K562 (cell line): ENCODE measurements around the gene NOS1. TPM values are rescaled to one million over a fixed set of nuclear protein-coding genes. Genes with fewer than 3 reads are reported as not detected.

ENCODE experiments used
- ATAC-seq: fragments of 200-7000 bp; cut with Tn5 transposase; 3 replicates; pipeline ENCODE4 v1.9.1; 2020; ENCODE audit warnings: moderate library complexity
- BruUV-seq: library from RNA; stranded (reverse); fragments of 400-500 nt; replicated peaks from 2 replicates; lab custom pipeline; 2021; lab: Mats Ljungman, UMichigan
- CTCF ChIA-PET: fragments of 300-600 bp; formaldehyde crosslinking; extraction: SDS; loops from one replicate; lab custom pipeline; 2021; ENCODE audit warnings: low intra/inter-chr PET ratio; lab: Yijun Ruan, JAX
- POLR2A ChIA-PET: fragments of 300-600, 350-650 bp; sonication (Branson Sonifier 250); formaldehyde crosslinking; extraction: SDS; loops from one replicate; lab custom pipeline; 2021; ENCODE audit warnings: antibody characterized with exemption, inconsistent platforms; lab: Yijun Ruan, JAX
- DNase-seq, 4 experiments: peaks; one replicate each; pipeline versions ENCODE4 v3.0.0 to v3.0.0-alpha.2; 2011 to 2018; ENCODE audit warnings: low spot score in 3 of 4, mixed read lengths in 3 of 4; ENCODE audit errors: extremely low read depth in 1 of 4
- FAIRE-seq: peaks from 2 replicates; lab custom pipeline; 2011; peaks lifted over from hg19 to GRCh38; lab: Jason Lieb, UNC
- H2AFZ ChIP-seq: 2 replicates; pipeline ENCODE4 v1.6.0; 2011; ENCODE audit warnings: low read depth, low read length, control low read depth, inconsistent platforms
- H3K27ac ChIP-seq: fragments of 200-600 bp; 3 replicates; pipeline ENCODE4 v1.8.0; 2011; ENCODE audit warnings: low read depth, mild to moderate bottlenecking, control low read depth, inconsistent platforms, low read length, moderate library complexity, mixed read lengths; ENCODE audit errors: extremely low read depth
- H3K27me3 ChIP-seq, 2 experiments: fragments of 300-600 bp in 1 of 2; 2 replicates in 1 of 2; 3 replicates in 1 of 2; pipeline versions ENCODE4 v1.6.0 to v1.8.0; 2011; ENCODE audit warnings: inconsistent platforms in 2 of 2, low read length in 2 of 2, mild to moderate bottlenecking in 1 of 2, mixed read lengths in 1 of 2, moderate library complexity in 1 of 2; ENCODE audit not compliant: control insufficient read depth in 2 of 2, insufficient read depth in 2 of 2
- H3K36me3 ChIP-seq: fragments of 300-600 bp; 3 replicates; pipeline ENCODE4 v1.8.0; 2011; ENCODE audit warnings: mild to moderate bottlenecking, low read length, inconsistent platforms; ENCODE audit not compliant: control insufficient read depth, insufficient read depth
- H3K4me1 ChIP-seq, 2 experiments: fragments of 200-600 bp in 1 of 2; replicated peaks in 1 of 2; 2 replicates in 1 of 2; 3 replicates in 1 of 2; pipeline versions ENCODE4 v1.5.1 to v1.8.0; 2011; ENCODE audit warnings: inconsistent platforms in 2 of 2, low read length in 2 of 2, mild to moderate bottlenecking in 1 of 2, mixed read lengths in 1 of 2, moderate library complexity in 1 of 2; ENCODE audit not compliant: control insufficient read depth in 2 of 2, insufficient read depth in 2 of 2
- H3K4me2 ChIP-seq: 2 replicates; pipeline ENCODE4 v1.6.1; 2011; ENCODE audit warnings: low read length, control low read depth, inconsistent platforms, mixed read lengths; ENCODE audit not compliant: insufficient read depth
- H3K4me3 ChIP-seq: fragments of 200-600 bp; sonication (generic), shearing (Covaris generic); 2 replicates; pipeline ENCODE4 v1.5.1; 2016; ENCODE audit warnings: control low read depth, inconsistent platforms
- H3K79me2 ChIP-seq: fragments of 200-600 bp; 3 replicates; pipeline ENCODE4 v1.8.0; 2011; ENCODE audit warnings: low read length, inconsistent platforms; ENCODE audit not compliant: control insufficient read depth, insufficient read depth
- H3K9ac ChIP-seq, 2 experiments: 2 replicates each; pipeline versions ENCODE4 v1.6.0 to v1.6.1; 2011; ENCODE audit warnings: low read depth in 2 of 2, low read length in 2 of 2, control low read depth in 1 of 2, inconsistent platforms in 1 of 2, mild to moderate bottlenecking in 1 of 2, mixed read lengths in 1 of 2; ENCODE audit not compliant: insufficient read depth in 1 of 2
- H3K9me1 ChIP-seq: one replicate; pipeline ENCODE4 v1.6.0; 2011; ENCODE audit warnings: inconsistent platforms, mild to moderate bottlenecking, low read length, moderate library complexity; ENCODE audit not compliant: control insufficient read depth, insufficient read depth
- H3K9me3 ChIP-seq: replicated peaks from 2 replicates; pipeline ENCODE4 v1.5.1; 2011; ENCODE audit warnings: low read depth, low read length, inconsistent platforms; ENCODE audit not compliant: control insufficient read depth, insufficient read depth
- H4K20me1 ChIP-seq: replicated peaks from 2 replicates; pipeline ENCODE4 v1.6.1; 2011; ENCODE audit warnings: low read length, inconsistent platforms, mixed read lengths; ENCODE audit not compliant: control insufficient read depth, insufficient read depth
- ARNT ChIP-seq, 2 experiments: fragments of 450-650 bp; IDR thresholded peaks; 2 replicates each; pipeline ENCODE4 v1.6.1; 2016; ENCODE audit warnings: mild to moderate bottlenecking in 1 of 2
- BACH1 ChIP-seq: fragments of 200-800 bp; sonication (Bioruptor generic); IDR thresholded peaks from 2 replicates; pipeline ENCODE4 v1.6.1; 2016; ENCODE audit warnings: missing genetic modification characterization, missing compliant biosample characterization
- DDX20 ChIP-seq: fragments of 450-650 bp; IDR thresholded peaks from 2 replicates; pipeline ENCODE4 v1.6.1; 2016; ENCODE audit warnings: missing genetic modification characterization, low read depth, mild to moderate bottlenecking, missing compliant biosample characterization, moderate library complexity
- FOXK2 ChIP-seq, 2 experiments: fragments of 450-650 bp; IDR thresholded peaks in 1 of 2; conservative IDR thresholded peaks in 1 of 2; 2 replicates each; pipeline ENCODE4 v1.6.1; 2016; ENCODE audit warnings: low read depth in 2 of 2, mild to moderate bottlenecking in 1 of 2
- NBN ChIP-seq: fragments of 450-650 bp; IDR thresholded peaks from 2 replicates; pipeline ENCODE4 v1.6.1; 2016; ENCODE audit warnings: low read depth, mild to moderate bottlenecking
- NFIC ChIP-seq: fragments of 450-650 bp; IDR thresholded peaks from 2 replicates; pipeline ENCODE4 v1.6.1; 2017; ENCODE audit warnings: mild to moderate bottlenecking, inconsistent platforms
- PCBP1 ChIP-seq: fragments of 200-400 bp; formaldehyde crosslinking; IDR thresholded peaks from 2 replicates; pipeline ENCODE4 v1.6.1; 2018; ENCODE audit warnings: mild to moderate bottlenecking, low read depth, low read length; ENCODE audit not compliant: poor library complexity, severe bottlenecking
- SRSF3 ChIP-seq: fragments of 200-400 bp; formaldehyde crosslinking; IDR thresholded peaks from 2 replicates; pipeline ENCODE4 v1.6.1; 2016; ENCODE audit warnings: mild to moderate bottlenecking, low read length, moderate library complexity; ENCODE audit not compliant: insufficient read depth
- TCF3 ChIP-seq: sonication (generic); formaldehyde crosslinking; IDR thresholded peaks from 2 replicates; pipeline ENCODE4 v1.4.0; 2020; ENCODE audit warnings: mild to moderate bottlenecking, missing genetic modification reagents
- USF2 ChIP-seq: sonication (generic); formaldehyde crosslinking; IDR thresholded peaks from 2 replicates; pipeline ENCODE4 v1.5.0; 2020; ENCODE audit warnings: missing genetic modification reagents
- ZC3H4 ChIP-seq: sonication (generic); formaldehyde crosslinking; IDR thresholded peaks from 2 replicates; pipeline ENCODE4 v1.9.0; 2021; ENCODE audit warnings: missing genetic modification reagents, borderline replicate concordance
- ZNF146 ChIP-seq: IDR thresholded peaks from one replicate; pipeline ENCODE4 v1.6.1; 2018; ENCODE audit warnings: missing compliant biosample characterization; ENCODE audit not compliant: unreplicated experiment
- ZNF165 ChIP-seq: fragments of 250-450 bp; sonication (Bioruptor Pico); IDR thresholded peaks from 2 replicates; pipeline ENCODE4 v1.4.0; 2020; ENCODE audit warnings: borderline replicate concordance
- ZNF274 ChIP-seq: IDR thresholded peaks from 2 replicates; pipeline ENCODE4 v1.6.1; 2011; ENCODE audit warnings: low read depth, mild to moderate bottlenecking, low read length, moderate library complexity, borderline replicate concordance
- WGBS: fragments of 100-300 bp; shearing (Covaris generic); methylation state at CpG from one replicate; pipeline ENCODE4 v1.1.6; 2016; ENCODE audit warnings: low coverage, mixed read lengths; ENCODE audit not compliant: insufficient coverage; ENCODE audit errors: missing lambda C conversion rate; 5-methylcytosine and 5-hydroxymethylcytosine counted together
- in situ Hi-C: fragments of 300-500 bp; cut with MboI; formaldehyde crosslinking; loops from 4 replicates; pipeline ENCODE4 v1.15.0; 2018; ENCODE audit warnings: inconsistent platforms, mixed read lengths
- intact Hi-C: fragments of 100-400 bp; cut with micrococcal nuclease; formaldehyde crosslinking; loops from 2 replicates; pipeline ENCODE4 v1.14.2; 2022
- polyA plus RNA-seq, 8 experiments: library from polyadenylated mRNA; depleted of rRNA in 4 of 8; stranded (reverse) in 5 of 8; unstranded in 3 of 8; fragments of >200 nt; fragmentation: Nextera tagmentation in 2 of 8; fragmentation: Illumina TruSeq in 1 of 8; extraction: Ambion mirVana in 2 of 8; extraction: Trizol in 1 of 8; gene quantifications; 2 replicates each; pipeline versions ENCODE4 v1.2.1 to v1.2.3, GENCODE V29; 2011 to 2014; ENCODE audit warnings: inconsistent platforms in 1 of 8, missing spikeins in 1 of 8
- total RNA-seq, 7 experiments: library from RNA; depleted of rRNA in 6 of 7; stranded (reverse); fragments of >200 nt in 6 of 7; fragmentation: Illumina TruSeq in 2 of 7; extraction: Trizol in 2 of 7; gene quantifications; 2 replicates each; pipeline versions ENCODE4 v1.2.1 to v1.2.3, GENCODE V29; 2011 to 2021; ENCODE audit warnings: low replicate concordance in 1 of 7
- TF ChIP-seq, protein P1 (sequence below), 3 experiments: IDR thresholded peaks in 2 of 3; conservative IDR thresholded peaks in 1 of 3; 2 replicates each; pipeline ENCODE4 v1.5.1; 2011 to 2012; ENCODE audit warnings: low read length in 3 of 3, mild to moderate bottlenecking in 3 of 3, control low read depth in 2 of 3, improper control_type of control experiment in 1 of 3, inconsistent platforms in 1 of 3, low read depth in 1 of 3, mixed read lengths in 1 of 3, moderate library complexity in 1 of 3; ENCODE audit not compliant: insufficient read depth in 2 of 3
- TF ChIP-seq, protein P2 (sequence below): sonication (generic); formaldehyde crosslinking; IDR thresholded peaks from 2 replicates; pipeline ENCODE4 v1.8.0; 2023; ENCODE audit warnings: mild to moderate bottlenecking, missing genetic modification reagents

Gene NOS1
- total and polyA plus RNA-seq, 9 of the 15 experiments (the other 6 are each of a cell fraction or from before 2014, with no cell fraction given): not detected

DNA sequence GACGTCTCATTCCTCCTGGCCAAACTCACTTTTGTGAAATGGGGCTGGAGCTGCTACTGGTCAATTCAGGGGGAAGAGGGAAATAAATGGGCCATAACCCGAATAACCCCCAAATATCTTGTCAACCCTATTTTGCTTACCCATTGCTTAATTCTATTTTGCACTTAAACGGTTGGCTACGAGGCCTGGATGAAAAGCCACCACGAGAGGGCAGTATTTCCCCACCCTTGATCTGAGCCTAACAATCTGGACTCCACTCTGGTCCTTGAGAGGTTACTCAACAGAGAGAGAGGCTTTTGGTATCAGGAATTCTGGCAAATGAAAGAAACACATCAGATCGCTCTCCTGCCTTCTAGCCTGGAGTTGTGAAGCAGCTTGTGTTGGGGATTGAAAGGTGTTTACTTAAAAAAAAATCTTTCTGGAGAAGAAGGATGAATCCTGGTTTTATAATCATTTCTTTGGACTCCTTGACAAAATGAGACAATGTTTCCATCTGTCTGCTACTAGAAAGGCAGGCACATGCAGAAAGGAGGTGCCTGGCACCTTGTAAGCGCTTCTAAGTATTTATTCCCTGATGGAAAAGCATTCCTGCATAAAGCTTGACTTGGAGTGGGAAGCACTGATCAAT, 148.7 kb downstream of the NOS1 start:
- Histone ChIP-seq H3K27ac (no peak overlapping the region), H3K4me2 (no peak overlapping the region), H3K9me1 (no peaks in the 10 kb centered on the region), H3K27me3 (peaks cover 20 to 70% of the 10 kb centered on the region in 2 experiments; a peak in 4 of 5 replicates), H4K20me1 (peaks cover 12% of the 10 kb centered on the region; the same call in 1 of the 2 replicates), H3K36me3 (no peaks in the 10 kb centered on the region), H3K9me3 (no peaks in the 10 kb centered on the region), H3K4me3 (no peak overlapping the region), H2AFZ (no peak overlapping the region), H3K4me1 (no peaks in the 10 kb centered on the region; a peak in 1 of 5 replicates), H3K79me2 (no peaks in the 10 kb centered on the region), H3K9ac (no peak overlapping the region)
- intact Hi-C loops (loop anchor here (1.0 to 10.0 kb wide), 4 partner anchors 375 to 640 kb away; no protein-coding TSS in a partner anchor), in situ Hi-C loops (loop anchor here (10.0 kb wide), 1 partner anchor 622 kb away; no protein-coding TSS in a partner anchor)
- CTCF ChIA-PET: interaction anchor here (0.7 kb wide), 1 partner anchor 625 kb away, joined by 3 read pairs; no protein-coding TSS in a partner anchor
- 3% methylated on average over 7 of the region's 7 CpGs for WGBS
- FAIRE-seq (peak; percentile 94), ATAC-seq (peak; percentile 94), DNase-seq (peak; percentile 74 to 79 (median 76))
- BruUV-seq: no TSS peak
- POLR2A ChIA-PET: no interaction called here
- no peak for TF ChIP-seq SRSF3
- no peak for TF ChIP-seq PCBP1
- TF ChIP-seq TCF3: no peak
- TF ChIP-seq ZC3H4 (CRISPR knock-in tag): no peak
- no peak for TF ChIP-seq ZNF165
- TF ChIP-seq DDX20 (tag): no peak
- no peak for TF ChIP-seq NBN
- TF ChIP-seq ZNF146: no peak
- TF ChIP-seq FOXK2 (conservative IDR thresholded peaks at IDR 0.05 in 1 of 2, IDR thresholded peaks at IDR 0.05 in 1 of 2; ENCODE audit: low read depth in 2 of 2): no peak
- no peak for TF ChIP-seq NFIC
- no peak for TF ChIP-seq BACH1 (tag)
- TF ChIP-seq ARNT (IDR thresholded peaks at IDR 0.05): no peak
- TF ChIP-seq, protein P1, sequence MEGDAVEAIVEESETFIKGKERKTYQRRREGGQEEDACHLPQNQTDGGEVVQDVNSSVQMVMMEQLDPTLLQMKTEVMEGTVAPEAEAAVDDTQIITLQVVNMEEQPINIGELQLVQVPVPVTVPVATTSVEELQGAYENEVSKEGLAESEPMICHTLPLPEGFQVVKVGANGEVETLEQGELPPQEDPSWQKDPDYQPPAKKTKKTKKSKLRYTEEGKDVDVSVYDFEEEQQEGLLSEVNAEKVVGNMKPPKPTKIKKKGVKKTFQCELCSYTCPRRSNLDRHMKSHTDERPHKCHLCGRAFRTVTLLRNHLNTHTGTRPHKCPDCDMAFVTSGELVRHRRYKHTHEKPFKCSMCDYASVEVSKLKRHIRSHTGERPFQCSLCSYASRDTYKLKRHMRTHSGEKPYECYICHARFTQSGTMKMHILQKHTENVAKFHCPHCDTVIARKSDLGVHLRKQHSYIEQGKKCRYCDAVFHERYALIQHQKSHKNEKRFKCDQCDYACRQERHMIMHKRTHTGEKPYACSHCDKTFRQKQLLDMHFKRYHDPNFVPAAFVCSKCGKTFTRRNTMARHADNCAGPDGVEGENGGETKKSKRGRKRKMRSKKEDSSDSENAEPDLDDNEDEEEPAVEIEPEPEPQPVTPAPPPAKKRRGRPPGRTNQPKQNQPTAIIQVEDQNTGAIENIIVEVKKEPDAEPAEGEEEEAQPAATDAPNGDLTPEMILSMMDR (IDR thresholded peaks at IDR 0.05 in 2 of 3, conservative IDR thresholded peaks at IDR 0.05 in 1 of 3; ENCODE audit: insufficient read depth in 2 of 3, low read depth in 1 of 3, low read length in 3 of 3): peak; percentile 85 to 95 (median 85)
- TF ChIP-seq USF2 (CRISPR knock-in tag): no peak
- TF ChIP-seq, protein P2, sequence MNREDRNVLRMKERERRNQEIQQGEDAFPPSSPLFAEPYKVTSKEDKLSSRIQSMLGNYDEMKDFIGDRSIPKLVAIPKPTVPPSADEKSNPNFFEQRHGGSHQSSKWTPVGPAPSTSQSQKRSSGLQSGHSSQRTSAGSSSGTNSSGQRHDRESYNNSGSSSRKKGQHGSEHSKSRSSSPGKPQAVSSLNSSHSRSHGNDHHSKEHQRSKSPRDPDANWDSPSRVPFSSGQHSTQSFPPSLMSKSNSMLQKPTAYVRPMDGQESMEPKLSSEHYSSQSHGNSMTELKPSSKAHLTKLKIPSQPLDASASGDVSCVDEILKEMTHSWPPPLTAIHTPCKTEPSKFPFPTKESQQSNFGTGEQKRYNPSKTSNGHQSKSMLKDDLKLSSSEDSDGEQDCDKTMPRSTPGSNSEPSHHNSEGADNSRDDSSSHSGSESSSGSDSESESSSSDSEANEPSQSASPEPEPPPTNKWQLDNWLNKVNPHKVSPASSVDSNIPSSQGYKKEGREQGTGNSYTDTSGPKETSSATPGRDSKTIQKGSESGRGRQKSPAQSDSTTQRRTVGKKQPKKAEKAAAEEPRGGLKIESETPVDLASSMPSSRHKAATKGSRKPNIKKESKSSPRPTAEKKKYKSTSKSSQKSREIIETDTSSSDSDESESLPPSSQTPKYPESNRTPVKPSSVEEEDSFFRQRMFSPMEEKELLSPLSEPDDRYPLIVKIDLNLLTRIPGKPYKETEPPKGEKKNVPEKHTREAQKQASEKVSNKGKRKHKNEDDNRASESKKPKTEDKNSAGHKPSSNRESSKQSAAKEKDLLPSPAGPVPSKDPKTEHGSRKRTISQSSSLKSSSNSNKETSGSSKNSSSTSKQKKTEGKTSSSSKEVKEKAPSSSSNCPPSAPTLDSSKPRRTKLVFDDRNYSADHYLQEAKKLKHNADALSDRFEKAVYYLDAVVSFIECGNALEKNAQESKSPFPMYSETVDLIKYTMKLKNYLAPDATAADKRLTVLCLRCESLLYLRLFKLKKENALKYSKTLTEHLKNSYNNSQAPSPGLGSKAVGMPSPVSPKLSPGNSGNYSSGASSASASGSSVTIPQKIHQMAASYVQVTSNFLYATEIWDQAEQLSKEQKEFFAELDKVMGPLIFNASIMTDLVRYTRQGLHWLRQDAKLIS (CRISPR knock-in tag): no peak
- TF ChIP-seq ZNF274: no peak
